Neural cell (in vitro differentiated cells): ENCODE data around the gene EVA1A. TPM values are rescaled to one million over a fixed set of nuclear protein-coding genes. Genes with fewer than 3 reads are reported as not detected.

Source experiments
- H2AFZ ChIP-seq: fragments of 200-600, 300-800 bp; sonication (generic), shearing (Covaris generic); 2 replicates; pipeline ENCODE4 v1.6.0; 2014; ENCODE audit warnings: low read depth, mild to moderate bottlenecking, antibody characterized with exemption, low read length, moderate library complexity
- H3F3A ChIP-seq: fragments of 200-600 bp; shearing (Covaris generic); 2 replicates; pipeline ENCODE4 v1.6.1; 2016; ENCODE audit warnings: mild to moderate bottlenecking, moderate library complexity, mixed read lengths, antibody characterized with exemption, low read length; ENCODE audit not compliant: insufficient read depth, poor library complexity, severe bottlenecking
- H3K27ac ChIP-seq: fragments of 200-600, 300-800 bp; sonication (generic), shearing (Covaris generic); 2 replicates; pipeline ENCODE4 v1.5.1; 2014; ENCODE audit warnings: mild to moderate bottlenecking, low read length, moderate library complexity
- H3K27me3 ChIP-seq: fragments of 300-800, 200-600 bp; sonication (generic), shearing (Covaris generic); 2 replicates; pipeline ENCODE4 v1.6.0; 2014; ENCODE audit warnings: mild to moderate bottlenecking, low read depth, low read length, moderate library complexity; ENCODE audit not compliant: insufficient read depth
- H3K36me3 ChIP-seq: fragments of 300-800, 200-600 bp; sonication (generic), shearing (Covaris generic); 2 replicates; pipeline ENCODE4 v1.5.1; 2014; ENCODE audit warnings: mild to moderate bottlenecking, antibody characterized with exemption, low read length, moderate library complexity; ENCODE audit not compliant: insufficient read depth
- H3K4me2 ChIP-seq: fragments of 300-800, 200-600 bp; sonication (generic), shearing (Covaris generic); 2 replicates; pipeline ENCODE4 v1.6.0; 2014; ENCODE audit warnings: mild to moderate bottlenecking, low read length
- H3K4me3 ChIP-seq: fragments of 300-800, 200-600 bp; sonication (generic), shearing (Covaris generic); 2 replicates; pipeline ENCODE4 v1.5.1; 2014; ENCODE audit warnings: mild to moderate bottlenecking, low read length, moderate library complexity
- H3K79me2 ChIP-seq: fragments of 200-600 bp; shearing (Covaris generic); replicated peaks from 2 replicates; pipeline ENCODE4 v1.6.0; 2014; ENCODE audit warnings: mild to moderate bottlenecking, low read length, moderate library complexity; ENCODE audit not compliant: insufficient read depth
- H3K9ac ChIP-seq: fragments of 300-800, 200-600 bp; sonication (generic), shearing (Covaris generic); 2 replicates; pipeline ENCODE4 v1.6.1; 2016; ENCODE audit warnings: mild to moderate bottlenecking, low read length, mixed read lengths
- H3K9me2 ChIP-seq: fragments of 200-600 bp; shearing (Covaris generic); 2 replicates; pipeline ENCODE4 v1.6.1; 2016; ENCODE audit warnings: mild to moderate bottlenecking, low read length, mixed read lengths; ENCODE audit not compliant: insufficient read depth
- H3K9me3 ChIP-seq: fragments of 200-600, 300-800 bp; sonication (generic), shearing (Covaris generic); 2 replicates; pipeline ENCODE4 v1.6.1; 2016; ENCODE audit warnings: mild to moderate bottlenecking, mixed run types, low read length, moderate library complexity, mixed read lengths
- H4K20me1 ChIP-seq: fragments of 200-600 bp; shearing (Covaris generic); 2 replicates; pipeline ENCODE4 v1.6.1; 2016; ENCODE audit warnings: mild to moderate bottlenecking, mixed run types; ENCODE audit not compliant: insufficient read depth
- EP300 ChIP-seq: fragments of 450-650 bp; conservative IDR thresholded peaks from 2 replicates; pipeline ENCODE4 v1.6.1; 2014; ENCODE audit warnings: antibody characterized with exemption, mild to moderate bottlenecking, moderate library complexity; ENCODE audit not compliant: poor library complexity, severe bottlenecking
- EZH2 ChIP-seq: fragments of 200-600, 300-800 bp; shearing (Covaris generic), sonication (generic); IDR thresholded peaks from 2 replicates; pipeline ENCODE4 v1.6.1; 2014; ENCODE audit warnings: antibody characterized with exemption, low read length, borderline replicate concordance, mild to moderate bottlenecking; ENCODE audit not compliant: insufficient read depth, poor library complexity, severe bottlenecking
- MXI1 ChIP-seq: fragments of 450-650 bp; conservative IDR thresholded peaks from 2 replicates; pipeline ENCODE4 v1.6.1; 2014; ENCODE audit warnings: antibody characterized with exemption, mild to moderate bottlenecking; ENCODE audit not compliant: poor library complexity, severe bottlenecking
- POLR2AphosphoS5 ChIP-seq: IDR thresholded peaks from 2 replicates; pipeline ENCODE4 v1.6.1; 2012
- RAD21 ChIP-seq: fragments of 450-650 bp; conservative IDR thresholded peaks from 2 replicates; pipeline ENCODE4 v1.6.1; 2014; ENCODE audit warnings: antibody characterized with exemption, mild to moderate bottlenecking, moderate library complexity
- SMC3 ChIP-seq: fragments of 450-650 bp; conservative IDR thresholded peaks from 2 replicates; pipeline ENCODE4 v1.6.1; 2014; ENCODE audit warnings: antibody characterized with exemption, mild to moderate bottlenecking, moderate library complexity; ENCODE audit not compliant: poor library complexity
- TAF1 ChIP-seq: IDR thresholded peaks from 2 replicates; pipeline ENCODE4 v1.6.1; 2012; ENCODE audit warnings: low read depth
- polyA plus RNA-seq: library from polyadenylated mRNA; depleted of rRNA; stranded (reverse); fragments of >200 nt; gene quantifications from 2 replicates; pipeline ENCODE4 v1.2.3, GENCODE V29; 2014
- TF ChIP-seq, protein P1 (sequence below): IDR thresholded peaks from 2 replicates; pipeline ENCODE4 v1.6.1; 2012; ENCODE audit warnings: borderline replicate concordance
- TF ChIP-seq, protein P2 (sequence below): fragments of 450-650 bp; IDR thresholded peaks from 2 replicates; pipeline ENCODE4 v1.5.1; 2014; ENCODE audit warnings: antibody characterized with exemption, mild to moderate bottlenecking, moderate library complexity; ENCODE audit not compliant: poor library complexity, severe bottlenecking

Gene EVA1A
- polyA plus RNA-seq, 1 donor from 2014 or later: not detected

DNA sequence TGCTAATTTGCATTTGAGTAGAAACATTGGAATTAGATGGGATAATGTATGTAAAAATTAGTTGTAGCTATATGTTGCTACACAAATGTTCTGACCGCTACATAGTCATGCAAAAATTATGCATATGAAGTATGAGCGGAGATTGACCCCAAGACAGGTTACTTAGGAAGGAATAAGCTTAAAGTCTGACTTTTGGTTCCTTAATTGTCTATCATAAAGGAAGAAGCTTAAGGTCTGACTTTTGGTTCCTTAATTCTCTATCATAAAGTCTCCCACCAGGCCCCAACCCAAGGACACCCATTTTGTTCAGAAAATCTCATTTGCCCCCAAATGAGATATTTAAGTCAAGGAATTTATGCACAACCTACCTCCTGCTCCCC is 106.5 kb downstream of the EVA1A start:
- H3K27ac ChIP-seq: no peak overlapping the region
- H3K27me3 ChIP-seq: no peaks in the 10 kb centered on the region
- no peak overlapping the region for H3K4me2 ChIP-seq
- no peaks in the 10 kb centered on the region for H3K9me2 ChIP-seq
- no peak overlapping the region for H3K4me3 ChIP-seq
- no peaks in the 10 kb centered on the region for H4K20me1 ChIP-seq
- no peak overlapping the region for H2AFZ ChIP-seq
- no peaks in the 10 kb centered on the region for H3K79me2 ChIP-seq
- H3K9ac ChIP-seq: no peak overlapping the region
- no peaks in the 10 kb centered on the region for H3K9me3 ChIP-seq
- TF ChIP-seq SMC3 (no peak), POLR2AphosphoS5 (no peak), TAF1 (no peak), EZH2 (no peak), MXI1 (no peak), RAD21 (no peak), EP300 (no peak)
- TF ChIP-seq, protein P1, sequence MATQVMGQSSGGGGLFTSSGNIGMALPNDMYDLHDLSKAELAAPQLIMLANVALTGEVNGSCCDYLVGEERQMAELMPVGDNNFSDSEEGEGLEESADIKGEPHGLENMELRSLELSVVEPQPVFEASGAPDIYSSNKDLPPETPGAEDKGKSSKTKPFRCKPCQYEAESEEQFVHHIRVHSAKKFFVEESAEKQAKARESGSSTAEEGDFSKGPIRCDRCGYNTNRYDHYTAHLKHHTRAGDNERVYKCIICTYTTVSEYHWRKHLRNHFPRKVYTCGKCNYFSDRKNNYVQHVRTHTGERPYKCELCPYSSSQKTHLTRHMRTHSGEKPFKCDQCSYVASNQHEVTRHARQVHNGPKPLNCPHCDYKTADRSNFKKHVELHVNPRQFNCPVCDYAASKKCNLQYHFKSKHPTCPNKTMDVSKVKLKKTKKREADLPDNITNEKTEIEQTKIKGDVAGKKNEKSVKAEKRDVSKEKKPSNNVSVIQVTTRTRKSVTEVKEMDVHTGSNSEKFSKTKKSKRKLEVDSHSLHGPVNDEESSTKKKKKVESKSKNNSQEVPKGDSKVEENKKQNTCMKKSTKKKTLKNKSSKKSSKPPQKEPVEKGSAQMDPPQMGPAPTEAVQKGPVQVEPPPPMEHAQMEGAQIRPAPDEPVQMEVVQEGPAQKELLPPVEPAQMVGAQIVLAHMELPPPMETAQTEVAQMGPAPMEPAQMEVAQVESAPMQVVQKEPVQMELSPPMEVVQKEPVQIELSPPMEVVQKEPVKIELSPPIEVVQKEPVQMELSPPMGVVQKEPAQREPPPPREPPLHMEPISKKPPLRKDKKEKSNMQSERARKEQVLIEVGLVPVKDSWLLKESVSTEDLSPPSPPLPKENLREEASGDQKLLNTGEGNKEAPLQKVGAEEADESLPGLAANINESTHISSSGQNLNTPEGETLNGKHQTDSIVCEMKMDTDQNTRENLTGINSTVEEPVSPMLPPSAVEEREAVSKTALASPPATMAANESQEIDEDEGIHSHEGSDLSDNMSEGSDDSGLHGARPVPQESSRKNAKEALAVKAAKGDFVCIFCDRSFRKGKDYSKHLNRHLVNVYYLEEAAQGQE: no peak
- TF ChIP-seq, protein P2, sequence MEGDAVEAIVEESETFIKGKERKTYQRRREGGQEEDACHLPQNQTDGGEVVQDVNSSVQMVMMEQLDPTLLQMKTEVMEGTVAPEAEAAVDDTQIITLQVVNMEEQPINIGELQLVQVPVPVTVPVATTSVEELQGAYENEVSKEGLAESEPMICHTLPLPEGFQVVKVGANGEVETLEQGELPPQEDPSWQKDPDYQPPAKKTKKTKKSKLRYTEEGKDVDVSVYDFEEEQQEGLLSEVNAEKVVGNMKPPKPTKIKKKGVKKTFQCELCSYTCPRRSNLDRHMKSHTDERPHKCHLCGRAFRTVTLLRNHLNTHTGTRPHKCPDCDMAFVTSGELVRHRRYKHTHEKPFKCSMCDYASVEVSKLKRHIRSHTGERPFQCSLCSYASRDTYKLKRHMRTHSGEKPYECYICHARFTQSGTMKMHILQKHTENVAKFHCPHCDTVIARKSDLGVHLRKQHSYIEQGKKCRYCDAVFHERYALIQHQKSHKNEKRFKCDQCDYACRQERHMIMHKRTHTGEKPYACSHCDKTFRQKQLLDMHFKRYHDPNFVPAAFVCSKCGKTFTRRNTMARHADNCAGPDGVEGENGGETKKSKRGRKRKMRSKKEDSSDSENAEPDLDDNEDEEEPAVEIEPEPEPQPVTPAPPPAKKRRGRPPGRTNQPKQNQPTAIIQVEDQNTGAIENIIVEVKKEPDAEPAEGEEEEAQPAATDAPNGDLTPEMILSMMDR: no peak
- H3F3A ChIP-seq: no peaks in the 10 kb centered on the region
- H3K36me3 ChIP-seq: no peaks in the 10 kb centered on the region

DNA sequence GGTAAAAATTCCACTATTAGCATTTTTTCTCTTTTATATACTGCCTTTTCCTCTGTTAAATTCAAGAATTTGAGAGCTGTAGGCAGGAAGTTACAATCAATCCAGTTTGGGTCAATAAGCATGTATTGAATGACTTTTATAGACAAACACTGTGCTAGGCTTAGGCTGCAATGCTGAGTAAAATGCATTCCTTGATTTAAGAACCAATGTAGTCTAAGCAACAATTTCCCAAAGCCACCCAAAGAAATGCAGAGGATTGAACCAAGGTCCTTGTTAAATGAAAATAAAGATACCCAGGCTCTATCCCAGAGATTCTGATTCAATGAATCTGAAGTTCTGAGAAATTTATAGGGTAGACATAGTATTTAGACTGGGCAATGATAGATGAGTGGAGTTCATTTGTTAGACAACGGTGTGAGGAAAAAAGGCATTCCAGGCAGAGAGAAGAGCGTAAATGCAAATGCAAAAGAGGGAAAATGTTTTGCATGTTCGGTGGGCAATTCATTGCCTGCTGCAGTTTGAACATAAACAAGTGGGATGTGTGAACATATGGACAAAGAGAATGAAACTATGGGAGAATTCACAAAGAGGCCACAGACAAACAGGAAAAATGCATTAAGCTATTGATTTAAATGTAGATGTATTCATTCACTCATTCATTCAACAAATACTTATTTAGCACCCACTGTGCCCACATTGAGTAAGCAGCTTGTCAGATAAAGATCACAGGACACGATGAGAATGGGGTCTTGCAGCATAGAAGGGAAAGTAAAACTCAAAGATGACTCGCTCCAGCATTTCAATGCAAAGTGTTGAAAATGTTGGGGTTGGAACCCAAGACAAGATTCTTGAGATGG is 107.1 kb downstream of the EVA1A start:
- Histone ChIP-seq H3F3A (no peaks in the 10 kb centered on the region), H3K4me2 (no peak overlapping the region), H3K9me3 (no peaks in the 10 kb centered on the region), H2AFZ (no peak overlapping the region), H3K27ac (no peak overlapping the region), H4K20me1 (no peaks in the 10 kb centered on the region), H3K9ac (no peak overlapping the region), H3K36me3 (no peaks in the 10 kb centered on the region), H3K4me3 (no peak overlapping the region), H3K79me2 (no peaks in the 10 kb centered on the region), H3K9me2 (no peaks in the 10 kb centered on the region), H3K27me3 (no peaks in the 10 kb centered on the region)
- TF ChIP-seq, protein P2: no peak
- no peak for TF ChIP-seq RAD21
- no peak for TF ChIP-seq POLR2AphosphoS5
- TF ChIP-seq MXI1: no peak
- TF ChIP-seq TAF1: no peak
- TF ChIP-seq SMC3: no peak
- TF ChIP-seq EP300: no peak
